Measurements from ENCODE around the gene FBXW5.

Gene FBXW5

GRCh38 chr9:136936645-136937170 is 7.8 kb downstream of the FBXW5 start:
- DNase-seq (ENCODE audit: low read depth, low spot score): no peak

GRCh38 chr9:136935651-136936050 is 8.9 kb downstream of the FBXW5 start:
- no peak for DNase-seq (ENCODE audit: low read depth, low spot score)

GRCh38 chr9:136934277-136934676 is 10.3 kb downstream of the FBXW5 start:
- DNase-seq (ENCODE audit: low read depth, low spot score): no peak

- DNase-seq (ENCODE audit: low read depth, low spot score): no peak
Measured at GRCh38 chr9:136931611-136932130, 12.9 kb downstream of the FBXW5 start.

GRCh38 chr9:136930014-136930413 is 14.5 kb downstream of the FBXW5 start:
- no peak for DNase-seq (ENCODE audit: low read depth, low spot score)

- no peak for DNase-seq (ENCODE audit: low read depth, low spot score)
Measured at GRCh38 chr9:136928591-136928990, 15.9 kb downstream of the FBXW5 start.

GRCh38 chr9:136927343-136928271 is 16.9 kb downstream of the FBXW5 start:
- DNase-seq (ENCODE audit: low read depth, low spot score): no peak

- no peak for DNase-seq (ENCODE audit: low read depth, low spot score)
Measured at GRCh38 chr9:136926749-136927148, 17.8 kb downstream of the FBXW5 start.

- DNase-seq (ENCODE audit: low read depth, low spot score): no peak
Measured at GRCh38 chr9:136926154-136926704, 18.3 kb downstream of the FBXW5 start.

- no peak for DNase-seq (ENCODE audit: low read depth, low spot score)
Measured at GRCh38 chr9:136925414-136926153, 19.0 kb downstream of the FBXW5 start.

GRCh38 chr9:136923881-136924280 is 20.7 kb downstream of the FBXW5 start:
- DNase-seq (ENCODE audit: low read depth, low spot score): no peak

- DNase-seq (ENCODE audit: low read depth, low spot score): no peak
Measured at GRCh38 chr9:136922540-136922939, 22.0 kb downstream of the FBXW5 start.

GRCh38 chr9:136921718-136922117 is 22.8 kb downstream of the FBXW5 start:
- DNase-seq (ENCODE audit: low read depth, low spot score): no peak

- DNase-seq (ENCODE audit: low read depth, low spot score): no peak
Measured at GRCh38 chr9:136921307-136921706, 23.2 kb downstream of the FBXW5 start.

GRCh38 chr9:136920734-136921231 is 23.8 kb downstream of the FBXW5 start:
- DNase-seq (ENCODE audit: low read depth, low spot score): no peak

- no peak for DNase-seq (ENCODE audit: low read depth, low spot score)
Measured at GRCh38 chr9:136920069-136920468, 24.5 kb downstream of the FBXW5 start.

- DNase-seq (ENCODE audit: low read depth, low spot score): no peak
Measured at GRCh38 chr9:136917902-136918301, 26.6 kb downstream of the FBXW5 start.

GRCh38 chr9:136916330-136917184 is 28.0 kb downstream of the FBXW5 start:
- DNase-seq (ENCODE audit: low read depth, low spot score): no peak

GRCh38 chr9:136915632-136916329 is 28.8 kb downstream of the FBXW5 start:
- DNase-seq (ENCODE audit: low read depth, low spot score): no peak
